Breast epithelium (tissue), 3 donors: ENCODE measurements around the gene LTBP2.

Experiments
- CTCF ChIP-seq, 3 donors: fragments of 450-650 bp; IDR thresholded peaks; one replicate each; pipeline ENCODE4 v1.5.1; 2016 to 2017; ENCODE audit warnings: antibody characterized with exemption in 3 of 3, mild to moderate bottlenecking in 3 of 3, moderate library complexity in 3 of 3
- POLR2A ChIP-seq: fragments of 450-650 bp; IDR thresholded peaks from one replicate; pipeline ENCODE4 v1.6.1; 2016; ENCODE audit warnings: antibody characterized with exemption, mild to moderate bottlenecking, moderate library complexity
- POLR2AphosphoS5 ChIP-seq, 3 donors: sonication (generic); formaldehyde crosslinking; IDR thresholded peaks; one replicate each; pipeline ENCODE4 v1.6.1; 2017; ENCODE audit warnings: antibody characterized with exemption in 3 of 3

GRCh38 chr14:74567646-74568379 is 44.2 kb downstream of the LTBP2 start:
- TF ChIP-seq POLR2AphosphoS5 (IDR thresholded peaks at IDR 0.05): no peak
- no peak for TF ChIP-seq CTCF (IDR thresholded peaks at IDR 0.05)
- TF ChIP-seq POLR2A: no peak
